NCI-H82 treated with DMSO at 0.1 percent for 48 hours (cell line): Measurements from ENCODE around the gene RLN3.

Experiments used
- DNase-seq: peaks from one replicate; lab custom pipeline; 2025; ENCODE audit not compliant: unreplicated experiment; lab: John Stamatoyannopoulos, UW

The RLN3 gene

DNA sequence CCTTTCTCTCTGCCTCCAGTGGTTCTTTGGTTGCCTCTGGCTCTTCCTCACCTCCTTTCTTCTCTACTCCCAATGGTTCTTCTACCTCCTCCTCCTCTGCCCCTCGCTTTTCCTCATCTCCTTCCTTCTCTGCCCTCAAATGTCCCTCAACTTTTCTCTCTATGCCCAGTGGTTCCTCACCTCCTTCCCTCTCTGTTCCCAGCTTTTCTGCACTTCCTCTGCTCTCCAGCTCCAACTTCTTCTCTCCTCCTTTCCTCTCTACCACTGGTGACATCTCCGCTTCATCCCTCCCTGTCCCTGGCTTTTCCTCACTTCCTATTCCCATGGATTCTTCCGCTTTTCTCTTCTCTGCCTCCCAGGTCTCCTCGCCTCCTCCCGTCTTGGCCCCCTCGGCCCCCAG lies 26.2 kb downstream of the RLN3 start:
- DNase-seq, result no peak

DNA sequence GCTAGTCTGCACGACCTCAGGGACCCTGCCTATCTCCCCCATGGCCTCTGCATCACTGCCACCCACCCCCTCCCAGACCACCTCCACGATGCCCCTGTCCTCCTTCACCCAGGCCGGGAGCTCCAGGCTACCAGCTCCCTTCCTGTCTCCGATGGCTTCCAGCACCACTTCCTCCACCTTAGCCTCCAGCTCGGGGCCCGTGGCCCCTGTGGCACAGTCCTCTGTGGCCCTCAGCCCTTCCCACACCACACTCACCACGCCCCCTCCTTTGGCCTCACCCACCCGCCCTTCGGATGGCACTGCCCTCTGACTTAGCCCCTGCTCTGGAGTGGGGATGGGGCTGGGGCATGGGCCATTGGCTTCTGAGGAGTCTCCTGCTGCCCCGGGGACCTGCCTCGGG lies 26.8 kb downstream of the RLN3 start:
- no peak for DNase-seq

DNA sequence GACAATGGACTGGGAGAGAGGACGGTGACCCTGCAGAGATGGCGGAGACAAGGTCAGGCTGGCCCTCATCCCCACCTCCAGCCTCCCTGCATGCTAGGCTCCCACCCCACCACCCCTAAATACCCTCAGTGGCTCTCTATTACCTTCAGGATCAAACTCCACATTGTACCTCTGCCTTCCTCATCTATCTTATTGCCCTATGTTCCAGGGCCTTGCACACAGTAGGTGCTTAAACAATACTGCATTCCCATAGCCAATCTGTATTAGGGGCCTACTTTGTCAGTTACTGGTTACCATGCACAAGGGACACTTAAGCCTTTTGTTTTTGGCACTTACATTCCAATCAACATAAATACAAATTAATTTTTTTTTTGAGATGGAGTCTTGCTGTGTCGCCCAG lies 27.4 kb downstream of the RLN3 start:
- no peak for DNase-seq

DNA sequence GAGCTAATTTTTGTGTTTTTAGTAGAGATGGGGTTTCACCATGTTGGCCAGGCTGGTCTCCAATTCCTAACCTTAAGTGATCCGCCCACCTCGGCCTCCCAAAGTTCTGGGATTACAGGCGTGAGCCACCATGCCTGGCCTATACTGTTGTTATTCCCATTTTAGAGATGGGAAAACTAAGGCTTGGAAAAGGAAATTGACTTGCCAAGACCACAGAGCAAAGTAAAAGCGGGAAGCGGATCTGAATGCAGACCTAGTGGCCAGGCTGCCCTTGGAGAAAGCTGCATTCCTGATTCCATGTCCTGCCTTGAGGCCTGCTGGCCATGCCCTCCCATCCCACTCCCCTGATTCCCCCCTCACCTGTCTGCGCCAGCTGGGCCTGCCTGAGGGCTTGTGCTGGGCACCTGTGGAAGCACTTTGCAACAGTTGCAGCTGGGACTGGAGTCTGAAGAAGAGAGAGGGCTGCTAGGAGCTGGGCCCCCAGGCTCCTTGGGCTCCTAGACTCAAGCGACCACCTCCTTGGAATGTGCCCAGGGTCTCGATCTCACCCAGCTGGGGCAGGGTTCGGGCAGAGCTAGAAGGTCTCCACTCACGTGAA lies 28.2 kb downstream of the RLN3 start:
- no peak for DNase-seq

DNA sequence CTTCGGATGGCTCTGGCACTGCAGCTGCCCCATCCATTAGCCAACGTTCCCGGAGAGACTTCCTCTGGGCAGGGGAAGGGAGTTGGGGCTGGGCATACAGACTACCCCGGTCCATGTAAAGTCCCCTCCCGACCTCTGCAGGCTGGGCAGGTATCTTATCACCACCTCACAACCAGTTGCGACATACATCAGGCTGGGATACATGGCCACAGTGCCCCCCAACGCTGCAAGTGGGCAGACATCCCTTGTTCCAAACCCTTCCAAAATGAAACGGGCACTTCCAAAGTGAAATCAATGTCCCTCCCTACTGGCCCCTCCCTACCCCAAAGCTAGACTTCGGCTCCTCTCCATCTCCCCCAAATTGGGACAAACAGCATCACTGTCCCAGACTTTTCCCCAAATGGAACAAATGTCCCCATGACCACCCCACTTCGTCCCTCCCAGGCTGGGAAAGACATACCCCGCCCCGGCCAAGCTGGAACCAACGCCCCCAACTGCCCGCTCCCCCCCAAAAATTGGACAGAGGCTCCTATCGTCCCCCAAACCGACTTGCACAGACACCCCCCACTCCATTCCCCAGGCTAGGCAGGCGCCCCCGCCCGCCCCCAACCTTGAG lies 28.9 kb downstream of the RLN3 start:
- no peak for DNase-seq

DNA sequence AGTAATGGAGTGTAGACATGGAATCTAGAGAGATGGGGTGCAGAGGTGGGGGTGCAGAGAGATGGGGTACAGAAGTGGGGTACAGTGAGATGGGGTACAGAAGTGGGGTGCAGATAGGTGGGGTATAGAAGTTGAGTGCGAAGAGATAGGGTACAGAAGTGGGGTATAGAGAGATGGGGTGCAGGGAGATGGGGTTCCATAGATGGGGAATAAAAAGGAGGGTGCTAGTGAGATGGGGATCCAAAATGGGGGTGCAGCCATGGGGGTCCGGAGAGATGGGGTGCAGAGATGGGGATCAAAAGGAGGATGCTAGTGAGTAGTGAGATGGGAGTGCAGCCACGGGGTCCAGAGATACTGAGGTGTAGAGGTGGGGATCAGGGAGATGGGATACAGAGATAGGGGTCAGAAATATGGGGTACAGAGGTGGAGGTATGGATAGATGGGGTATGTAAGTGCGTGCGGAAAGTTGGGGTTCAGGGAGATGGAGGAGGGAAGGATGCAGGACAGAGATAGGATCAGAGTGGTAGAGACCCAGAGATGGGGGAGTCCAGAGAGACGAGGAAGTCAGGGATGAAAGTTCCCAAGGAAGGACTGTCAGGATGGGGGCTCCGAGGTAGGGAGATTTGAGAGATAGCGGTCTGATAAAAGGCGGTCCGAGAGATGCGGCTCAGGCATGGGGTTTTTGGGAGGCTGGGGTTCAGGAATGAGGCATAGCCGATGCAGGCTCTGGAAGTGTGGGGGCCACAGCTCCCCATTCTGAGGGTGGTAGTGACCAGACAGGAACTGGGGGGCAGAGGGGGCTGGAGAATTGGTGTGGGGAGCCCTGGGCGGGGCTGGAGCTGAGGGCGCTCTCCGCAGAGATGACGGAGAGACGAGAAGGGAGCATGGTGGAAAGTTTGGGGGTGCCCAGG lies 30.5 kb downstream of the RLN3 start:
- DNase-seq, result no peak

DNA sequence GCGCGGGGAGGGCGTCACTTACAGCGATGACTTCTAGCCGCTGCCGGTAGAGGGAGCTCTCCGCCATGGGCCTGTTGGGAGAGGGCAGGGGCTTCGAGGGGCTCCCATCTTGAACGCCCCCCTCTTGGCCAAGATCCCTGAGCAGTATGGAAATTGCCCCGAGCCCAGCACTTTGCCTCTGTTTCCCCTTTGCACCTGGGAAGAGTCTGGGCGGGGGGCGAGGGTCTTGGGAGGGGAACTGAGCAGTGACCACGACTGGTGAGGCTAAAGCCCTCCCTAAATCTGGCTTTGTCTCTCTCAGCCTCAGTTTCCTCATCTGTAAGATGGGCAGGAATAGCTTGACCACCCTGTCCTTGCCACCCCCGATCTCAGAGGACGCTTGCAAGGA lies 31.1 kb downstream of the RLN3 start:
- no peak for DNase-seq

DNA sequence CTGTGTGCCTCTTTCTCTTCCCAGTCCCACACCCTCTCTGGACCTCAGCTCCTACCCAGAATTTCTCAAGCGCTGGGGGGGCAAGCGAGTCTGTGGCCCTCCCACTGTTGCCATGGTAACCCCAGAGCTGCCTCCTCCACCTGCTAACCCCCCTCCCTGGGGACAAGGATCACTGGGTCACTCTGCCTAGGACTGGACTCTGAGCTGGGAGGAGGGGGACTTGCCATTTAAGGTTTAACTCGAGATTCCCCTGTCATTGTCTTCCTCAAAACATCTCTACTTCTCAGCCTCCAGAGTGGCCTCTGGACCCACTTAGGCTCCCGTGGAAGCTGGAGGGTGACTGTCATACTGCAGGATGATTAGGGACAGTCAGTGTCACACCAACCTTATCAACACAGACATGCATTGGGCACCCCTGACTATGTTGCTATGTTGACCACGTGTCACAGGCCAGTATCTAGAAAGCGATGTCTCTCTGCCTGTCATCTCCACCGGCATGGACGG lies 31.8 kb downstream of the RLN3 start:
- no peak for DNase-seq

DNA sequence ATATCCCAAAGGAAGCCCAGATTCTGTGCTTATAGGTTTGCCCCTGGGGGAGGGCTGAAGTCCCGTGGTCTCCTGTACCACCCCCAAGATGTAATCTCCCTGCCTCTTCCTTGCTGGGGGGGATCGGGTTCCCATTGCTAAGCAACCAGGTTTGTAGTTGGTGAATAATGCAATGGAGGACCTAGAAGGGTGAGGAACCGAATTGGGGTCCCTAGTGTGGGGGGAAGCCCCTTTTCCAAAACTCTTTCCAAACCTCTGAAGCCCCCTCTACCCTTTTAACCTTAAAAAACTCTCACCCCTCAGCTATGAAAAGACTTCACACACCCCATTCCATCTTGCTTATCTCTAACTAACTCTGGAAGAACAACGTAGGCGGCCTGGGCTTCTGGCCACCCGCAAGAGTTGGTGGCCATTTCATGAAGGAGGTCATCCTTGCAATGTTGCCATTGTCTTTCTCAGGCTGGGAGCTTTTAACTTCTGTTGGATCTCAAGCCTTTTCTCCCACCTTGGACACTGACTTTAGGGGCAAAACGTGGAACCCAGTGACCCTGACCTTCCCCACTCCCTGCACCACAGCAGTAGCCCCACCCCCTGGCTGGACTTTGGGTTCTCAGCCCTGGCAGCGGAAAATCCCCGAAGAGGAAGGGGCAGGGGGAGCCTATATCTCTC lies 33.3 kb downstream of the RLN3 start:
- DNase-seq, result no peak

DNA sequence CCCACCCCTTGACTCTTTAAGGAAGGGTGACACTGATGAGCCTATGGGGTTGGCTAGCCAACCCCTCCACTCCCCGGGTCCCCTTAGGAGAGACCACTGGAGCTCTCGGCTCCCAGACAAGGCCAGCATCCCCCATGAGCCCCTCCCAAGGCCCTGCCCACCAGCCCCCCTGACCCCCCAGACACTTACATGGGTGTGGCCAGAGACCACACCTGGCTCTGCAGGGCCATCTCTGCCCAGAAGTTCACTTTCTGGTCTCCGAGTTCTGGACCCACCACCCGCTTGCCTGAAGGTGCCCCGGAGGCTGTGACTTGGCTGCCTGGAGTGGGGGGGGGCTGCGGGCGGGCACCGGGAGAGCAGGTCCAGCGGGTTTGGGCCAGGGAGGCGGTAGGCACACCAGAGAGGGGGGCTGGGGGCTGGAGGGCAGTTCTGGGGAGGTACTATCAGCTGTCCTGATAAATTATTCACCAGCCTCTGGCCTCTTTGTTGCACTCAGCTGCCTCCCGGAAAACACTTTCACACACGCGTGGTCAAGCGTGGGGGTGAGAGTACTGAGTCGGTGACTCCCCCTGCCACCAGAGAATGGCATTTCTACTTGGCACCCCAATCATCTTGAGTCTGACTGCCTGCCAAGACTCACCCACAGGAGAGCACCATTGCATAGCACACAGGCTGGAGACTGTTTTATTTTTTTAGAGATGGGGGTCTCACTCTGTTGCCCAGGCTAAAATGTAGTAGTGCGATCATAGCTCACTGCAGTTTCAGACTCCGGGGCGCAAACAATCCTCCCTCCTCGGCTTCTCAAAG lies 34.0 kb downstream of the RLN3 start, which contains the start of gene PALM3:
Gene PALM3, minus strand, starts transcription at position 326 of the 807 bp plus-strand sequence. Its CDS starts 96 bp downstream, at position 230.
- no peak for DNase-seq

DNA sequence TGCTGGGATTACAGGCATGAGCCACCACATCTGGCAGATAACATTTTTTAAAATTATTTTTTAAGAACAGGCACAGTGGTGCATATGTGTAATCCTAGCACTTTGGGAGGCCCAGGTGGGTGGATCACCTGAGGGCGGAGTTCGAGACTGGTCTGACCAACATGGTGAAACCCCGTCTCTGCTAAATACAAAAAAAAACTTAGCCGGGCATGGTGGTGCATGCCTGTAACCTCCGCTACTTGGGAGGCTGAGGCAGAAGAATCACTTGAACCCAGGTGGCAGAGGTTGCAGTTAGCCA lies 34.6 kb downstream of the RLN3 start:
- no peak for DNase-seq

DNA sequence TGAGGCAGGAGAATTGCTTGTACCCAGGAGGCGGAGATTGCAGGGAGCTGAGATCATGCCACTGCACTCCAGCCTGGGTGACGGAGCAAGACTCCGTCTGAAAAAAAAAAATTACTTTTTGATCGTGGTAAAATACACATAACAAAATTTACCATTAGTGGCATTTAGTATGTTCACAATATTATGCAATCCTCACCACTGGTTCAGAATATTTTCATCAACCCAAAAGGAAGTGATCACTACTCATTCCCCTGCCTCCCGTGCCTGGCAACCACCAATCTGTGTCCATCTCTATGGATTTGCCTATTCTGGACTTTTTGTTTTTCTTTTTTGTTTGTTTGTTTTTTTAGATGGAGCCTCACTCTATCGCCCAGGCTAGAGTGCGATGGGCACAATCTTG lies 35.2 kb downstream of the RLN3 start:
- no peak for DNase-seq

DNA sequence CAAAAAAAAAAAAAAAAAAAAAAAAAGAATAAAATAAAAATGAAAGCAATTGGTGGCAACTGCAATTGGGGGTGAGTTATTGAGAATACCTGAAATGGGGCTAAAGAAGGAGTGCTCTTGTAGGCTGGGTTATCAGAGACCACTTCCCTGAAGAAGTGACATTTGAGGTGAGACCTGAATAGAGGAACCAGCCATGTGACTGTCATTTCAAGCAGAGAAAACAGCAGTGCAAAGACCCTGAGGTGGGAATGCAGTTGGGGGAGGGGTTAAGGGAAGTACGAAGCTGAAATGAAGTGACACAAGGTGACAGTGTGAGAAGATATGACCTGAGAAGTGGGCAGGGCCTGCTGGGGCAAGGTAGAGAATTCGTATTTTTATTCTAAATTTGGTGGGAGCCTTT lies 38.2 kb downstream of the RLN3 start:
- DNase-seq, result no peak

DNA sequence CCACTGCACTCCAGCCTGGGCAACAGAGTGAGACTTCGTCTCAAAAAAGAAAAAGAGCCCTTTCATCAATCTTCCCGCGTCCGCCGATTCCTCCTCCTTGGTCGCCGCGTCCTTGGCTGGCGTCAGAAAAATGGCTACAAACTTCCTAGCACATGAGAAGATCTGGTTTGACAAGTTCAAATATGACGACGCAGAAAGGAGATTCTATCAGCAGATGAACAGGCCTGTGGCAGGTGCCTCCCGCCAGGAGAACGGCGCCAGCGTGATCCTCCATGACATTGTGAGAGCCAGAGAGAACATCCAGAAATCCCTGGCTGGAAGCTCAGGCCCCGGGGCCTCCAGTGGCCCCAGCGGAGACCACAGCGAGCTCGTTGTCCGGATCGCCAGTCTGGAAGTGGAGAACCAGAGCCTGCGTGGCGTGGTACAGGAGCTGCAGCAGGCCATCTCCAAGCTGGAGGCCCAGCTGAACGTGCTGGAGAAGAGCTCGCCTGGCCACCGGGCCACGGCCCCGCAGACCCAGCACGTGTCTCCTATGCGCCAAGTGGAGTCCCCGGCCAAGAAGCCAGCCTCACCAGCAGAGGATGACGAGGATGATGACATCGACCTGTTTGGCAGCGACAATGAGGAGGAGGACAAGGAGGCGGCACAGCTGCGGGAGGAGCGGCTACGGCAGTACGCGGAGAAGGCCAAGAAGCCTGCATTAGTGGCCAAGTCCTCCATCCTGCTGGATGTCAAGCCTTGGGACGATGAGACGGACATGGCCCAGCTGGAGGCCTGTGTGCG lies 42.5 kb downstream of the RLN3 start:
- DNase-seq, result no peak

DNA sequence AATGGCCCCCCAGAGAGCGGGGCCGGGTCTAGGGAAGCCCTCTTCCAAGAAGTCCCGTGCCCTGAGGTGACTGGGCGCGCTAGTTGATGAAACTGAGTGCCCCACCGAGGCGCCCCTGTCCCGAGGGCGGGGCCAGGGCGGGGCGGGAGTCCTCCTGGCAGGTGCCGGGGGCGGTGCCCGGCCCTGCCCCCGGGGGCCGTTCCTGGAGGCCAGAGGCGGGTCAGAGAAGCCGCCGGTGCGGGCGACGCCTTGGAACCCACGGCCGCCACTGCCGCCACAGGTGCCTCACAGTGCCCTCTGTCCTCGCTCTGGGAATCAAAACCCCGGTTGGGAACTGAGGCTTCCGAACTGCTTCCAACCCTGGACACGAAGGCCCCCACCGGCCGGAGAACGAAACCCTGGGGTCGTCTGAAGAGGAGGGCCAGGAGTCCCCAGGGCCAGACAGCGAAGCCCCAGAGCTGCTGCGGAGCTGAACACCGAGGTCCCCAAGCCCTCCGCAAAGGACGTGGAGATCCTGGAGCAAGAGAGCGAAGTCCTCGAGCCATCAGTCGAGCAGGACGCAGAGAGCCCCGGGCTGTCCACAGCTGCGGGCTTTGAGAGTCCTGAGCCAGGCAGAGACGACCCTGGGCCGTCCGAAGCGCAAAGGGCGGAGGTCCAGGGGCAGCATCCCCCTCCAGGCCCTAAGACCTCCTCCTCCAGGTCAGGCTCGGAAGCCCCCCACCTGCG lies 44.8 kb downstream of the RLN3 start, which contains the start of gene MISP3:
Gene MISP3, plus strand, starts transcription at position 252 of the 726 bp plus-strand sequence. CDS start 524 bp downstream, outside the sequence.
- DNase-seq, result no peak

DNA sequence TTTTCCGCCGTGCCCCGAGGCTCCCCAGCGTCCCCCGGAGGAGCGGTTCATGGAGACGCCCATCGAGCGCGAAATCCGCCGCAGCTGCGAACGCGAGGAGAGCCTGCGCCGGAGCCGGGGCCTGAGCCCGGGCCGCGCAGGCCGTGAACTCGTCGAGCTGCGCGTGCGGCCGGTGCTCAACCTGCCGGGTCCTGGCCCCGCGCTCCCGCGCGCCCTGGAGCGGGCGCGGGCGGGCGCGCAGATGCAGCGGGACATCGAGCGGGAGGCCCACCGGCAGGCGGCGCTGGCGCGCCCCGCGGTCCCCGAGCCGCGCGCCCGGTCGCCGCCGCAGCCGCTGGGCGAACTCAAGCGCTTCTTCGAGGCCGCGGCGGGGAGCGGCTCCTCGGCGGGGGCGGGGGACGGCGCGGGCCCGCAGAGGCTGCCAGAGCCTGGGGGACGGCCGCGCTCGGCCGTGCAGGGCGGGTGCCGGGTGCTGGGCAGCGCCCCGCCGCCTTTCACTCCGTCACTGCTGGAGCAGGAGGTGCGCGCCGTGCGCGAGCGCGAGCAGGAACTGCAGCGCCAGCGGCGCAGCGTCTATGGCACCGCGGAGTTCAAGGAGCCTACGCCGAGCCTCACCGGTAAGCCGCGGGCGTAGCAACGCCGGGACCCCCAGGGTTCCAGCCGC lies 45.4 kb downstream of the RLN3 start:
- no peak for DNase-seq

DNA sequence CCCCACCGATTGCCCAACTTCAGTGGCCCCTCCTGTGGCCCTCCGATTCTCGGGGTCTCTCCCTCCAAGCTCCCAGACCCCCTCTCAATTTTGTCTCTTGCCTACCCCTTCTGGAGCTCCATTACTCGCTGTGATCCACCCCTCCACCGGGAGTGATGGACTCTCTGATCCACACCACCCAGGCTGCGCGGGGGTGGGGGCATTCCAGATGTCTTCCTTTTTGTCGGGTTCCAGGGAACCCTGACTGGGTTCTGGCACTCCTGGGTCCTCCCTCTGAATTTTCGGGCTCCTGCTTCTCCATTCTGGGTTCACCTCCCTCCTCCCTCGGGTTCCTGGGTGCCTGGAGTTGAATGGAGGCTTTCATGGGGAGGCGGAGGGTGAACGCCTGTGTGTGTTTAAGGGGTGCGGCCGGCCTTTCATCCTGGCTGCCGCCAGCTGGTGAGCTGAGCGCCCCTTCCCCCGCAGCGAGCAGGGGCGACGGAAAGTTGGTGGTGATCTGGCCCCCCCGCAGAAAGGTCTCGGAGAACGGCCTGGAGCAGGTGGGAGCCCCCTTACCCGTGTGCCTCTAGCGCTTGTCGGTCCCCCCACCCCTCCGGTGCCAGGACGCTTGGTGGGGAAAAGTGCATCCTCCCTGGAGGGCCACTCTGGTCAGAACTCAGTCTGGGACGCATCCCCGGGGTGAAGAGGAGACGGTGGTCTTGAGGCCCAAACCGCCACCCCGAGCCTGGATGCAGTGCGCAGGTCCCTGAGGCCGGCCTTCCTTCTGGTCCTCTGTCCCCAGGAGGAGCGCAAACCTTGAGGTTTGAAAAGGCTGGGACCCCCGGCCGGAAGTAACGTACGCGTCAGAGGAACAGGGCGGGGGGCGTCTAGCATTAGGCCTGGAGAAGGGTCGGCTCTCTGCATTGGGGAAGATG lies 46.2 kb downstream of the RLN3 start:
- DNase-seq, result no peak

DNA sequence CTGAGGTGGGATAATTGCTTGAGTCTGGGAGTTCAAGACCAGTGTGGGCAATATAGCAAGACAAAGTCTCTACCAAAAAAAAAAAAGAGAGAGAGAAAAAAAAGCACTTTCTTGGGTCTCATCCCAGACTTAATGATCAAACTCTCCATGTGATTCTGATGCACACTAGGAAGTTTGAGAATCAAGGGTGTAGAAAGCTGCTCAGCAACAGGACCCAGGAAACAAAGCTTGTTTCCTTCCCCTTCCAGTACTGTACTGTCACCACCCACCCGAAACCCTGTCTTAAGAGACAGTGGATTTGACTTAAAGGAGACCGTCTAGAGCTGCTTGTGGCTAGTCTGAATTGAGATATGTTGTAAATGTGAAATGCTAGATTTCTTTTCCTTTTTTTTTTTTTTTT lies 50.5 kb downstream of the RLN3 start:
- no peak for DNase-seq
